ENCODE results near the gene HSPA5.
"Not testable (repeated sequence)": the region's sequence is repeated elsewhere in the genome, so short reads cannot be mapped to it uniquely, and the experiment has no call there.

HSPA5 gene

DNA sequence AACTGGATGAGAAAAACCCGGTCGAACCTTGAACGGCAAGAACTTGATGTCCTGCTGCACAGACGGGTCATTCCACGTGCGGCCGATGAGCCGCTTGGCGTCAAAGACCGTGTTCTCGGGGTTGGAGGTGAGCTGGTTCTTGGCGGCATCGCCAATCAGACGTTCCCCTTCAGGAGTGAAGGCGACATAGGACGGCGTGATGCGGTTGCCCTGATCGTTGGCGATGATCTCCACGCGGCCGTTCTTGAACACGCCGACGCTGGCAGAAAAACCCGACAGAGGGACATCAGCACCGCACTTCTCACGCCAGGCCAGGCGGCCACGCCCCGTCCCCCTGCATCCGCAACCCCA lies 519 bp downstream of the HSPA5 start:
- Histone ChIP-seq H3K4me3 (ENCODE audit: low read length) (peak overlapping the region; percentile 100), H3K27ac (ENCODE audit: low read length) (peak overlapping the region; percentile 25), H3K4me1 (ENCODE audit: insufficient read depth, low read length) (peaks cover 3% of the 10 kb centered on the region; the same call in 1 of the 2 replicates), H3K9ac (ENCODE audit: low read depth, low read length) (peak overlapping the region; percentile 98), H3K36me3 (ENCODE audit: insufficient read depth, low read depth, low read length) (peaks cover 48% of the 10 kb centered on the region), H3K27me3 (ENCODE audit: insufficient read depth, low read length) (no peaks in the 10 kb centered on the region), H3K9me3 (ENCODE audit: insufficient read depth, low read depth, low read length) (no peaks in the 10 kb centered on the region)

DNA sequence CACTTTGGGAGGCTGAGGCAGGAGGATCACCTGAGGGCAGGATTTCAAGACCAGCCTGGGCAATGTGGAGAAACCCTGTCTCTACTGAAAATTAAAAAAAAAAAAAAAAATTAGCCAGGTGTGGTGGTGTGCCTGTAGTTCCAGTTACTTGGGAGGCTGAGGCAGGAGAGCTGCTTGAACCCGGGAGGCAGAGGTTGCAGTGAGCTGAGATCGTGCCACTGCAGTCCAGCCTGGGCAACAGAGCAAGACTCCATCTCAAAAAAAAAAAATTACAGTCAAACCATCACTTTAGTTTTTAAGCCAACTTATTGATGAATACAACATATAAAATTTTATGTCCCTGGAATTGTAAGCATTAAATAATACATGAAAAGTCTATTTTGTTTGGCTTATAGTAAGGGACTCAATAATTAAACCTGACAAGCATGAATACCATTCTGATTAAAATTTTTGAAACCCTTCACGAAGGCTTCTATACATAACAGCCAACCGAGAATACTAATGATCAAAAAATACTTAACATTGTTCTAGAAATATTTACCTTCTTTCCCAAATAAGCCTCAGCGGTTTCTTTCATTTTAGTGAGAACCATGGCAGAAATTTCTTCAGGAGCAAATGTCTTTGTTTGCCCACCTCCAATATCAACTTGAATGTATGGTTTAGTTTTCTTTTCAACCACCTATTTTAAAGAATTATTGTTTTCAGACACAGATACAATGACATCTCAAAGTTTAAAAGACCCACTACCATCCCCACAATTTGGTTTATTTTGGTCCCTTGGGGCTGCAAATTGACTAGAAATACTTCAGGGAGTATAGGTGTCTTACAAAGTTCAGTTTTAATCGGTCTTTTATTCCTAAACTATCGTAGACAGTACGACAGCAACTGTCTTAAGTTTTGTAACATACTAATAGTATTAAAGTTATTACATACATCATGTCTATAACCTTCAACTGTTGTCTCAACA lies 1.2 kb downstream of the HSPA5 start:
- H3K4me1 ChIP-seq (ENCODE audit: insufficient read depth, low read length): peaks cover 3% of the 10 kb centered on the region; the same call in 1 of the 2 replicates
- no peak overlapping the region for H3K27ac ChIP-seq (ENCODE audit: low read length)
- peaks cover 54% of the 10 kb centered on the region for H3K36me3 ChIP-seq (ENCODE audit: insufficient read depth, low read depth, low read length)
- H3K9me3 ChIP-seq (ENCODE audit: insufficient read depth, low read depth, low read length): no peaks in the 10 kb centered on the region
- H3K9ac ChIP-seq (ENCODE audit: low read depth, low read length): peak overlapping the region; percentile 98
- peak overlapping the region; percentile 100 for H3K4me3 ChIP-seq (ENCODE audit: low read length)
- no peaks in the 10 kb centered on the region for H3K27me3 ChIP-seq (ENCODE audit: insufficient read depth, low read length)

GRCh38 chr9:125238915-125239446 lies 2.2 kb downstream of the HSPA5 start:
- Histone ChIP-seq H3K4me1 (ENCODE audit: insufficient read depth, low read length) (peaks cover 3% of the 10 kb centered on the region; the same call in 1 of the 2 replicates), H3K36me3 (ENCODE audit: insufficient read depth, low read depth, low read length) (peaks cover 59% of the 10 kb centered on the region), H3K4me3 (ENCODE audit: low read length) (peak overlapping the region; percentile 100), H3K27ac (ENCODE audit: low read length) (no peak overlapping the region), H3K9me3 (ENCODE audit: insufficient read depth, low read depth, low read length) (no peaks in the 10 kb centered on the region), H3K27me3 (ENCODE audit: insufficient read depth, low read length) (no peaks in the 10 kb centered on the region), H3K9ac (ENCODE audit: low read depth, low read length) (no peak overlapping the region)

DNA sequence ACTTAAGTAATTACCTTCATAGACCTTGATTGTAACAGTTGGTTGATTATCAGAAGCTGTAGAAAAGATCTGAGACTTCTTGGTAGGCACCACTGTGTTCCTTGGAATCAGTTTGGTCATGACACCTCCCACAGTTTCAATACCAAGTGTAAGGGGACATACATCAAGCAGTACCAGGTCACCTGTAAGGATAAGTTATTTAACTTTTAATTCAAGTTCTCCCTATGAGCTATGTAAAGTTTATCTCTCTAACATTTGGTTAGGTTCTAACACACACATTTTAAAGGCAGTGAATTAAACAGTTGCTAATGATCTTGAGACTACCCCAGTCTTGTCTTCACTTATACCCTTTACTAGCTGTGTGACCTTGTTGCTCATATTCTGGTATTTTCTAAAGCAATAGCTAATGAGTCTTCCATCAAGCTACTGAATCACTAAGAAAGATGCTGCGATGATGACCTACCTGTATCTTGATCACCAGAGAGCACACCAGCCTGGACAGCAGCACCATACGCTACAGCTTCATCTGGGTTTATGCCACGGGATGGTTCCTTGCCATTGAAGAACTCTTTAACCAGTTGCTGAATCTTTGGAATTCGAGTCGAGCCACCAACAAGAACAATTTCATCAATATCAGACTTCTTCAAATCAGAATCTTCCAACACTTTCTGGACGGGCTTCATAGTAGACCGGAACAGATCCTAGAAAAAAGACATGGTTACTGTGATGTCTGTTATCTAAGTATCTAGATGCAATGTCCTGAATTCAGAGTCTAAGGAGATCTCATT lies 2.8 kb downstream of the HSPA5 start:
- Histone ChIP-seq H3K9ac (ENCODE audit: low read depth, low read length) (no peak overlapping the region), H3K4me1 (ENCODE audit: insufficient read depth, low read length) (peaks cover 3% of the 10 kb centered on the region; the same call in 1 of the 2 replicates), H3K4me3 (ENCODE audit: low read length) (peak overlapping the region; percentile 100)

GRCh38 chr9:125236520-125237159 lies 4.5 kb downstream of the HSPA5 start:
- not testable (repeated sequence) for H3K9ac ChIP-seq (ENCODE audit: low read depth, low read length); H3K27ac ChIP-seq (ENCODE audit: low read length); H3K9me3 ChIP-seq (ENCODE audit: insufficient read depth, low read depth, low read length); H3K4me1 ChIP-seq (ENCODE audit: insufficient read depth, low read length); H3K27me3 ChIP-seq (ENCODE audit: insufficient read depth, low read length); H3K4me3 ChIP-seq (ENCODE audit: low read length)
- peaks cover 69% of the 10 kb centered on the region for H3K36me3 ChIP-seq (ENCODE audit: insufficient read depth, low read depth, low read length)

More for the DNA sequence above, 2.8 kb downstream of the HSPA5 start:
- no peak overlapping the region for H3K27ac ChIP-seq (ENCODE audit: low read length)
- H3K27me3 ChIP-seq (ENCODE audit: insufficient read depth, low read length): no peaks in the 10 kb centered on the region
- H3K36me3 ChIP-seq (ENCODE audit: insufficient read depth, low read depth, low read length): peaks cover 64% of the 10 kb centered on the region
- no peaks in the 10 kb centered on the region for H3K9me3 ChIP-seq (ENCODE audit: insufficient read depth, low read depth, low read length)

GRCh38 chr9:125235804-125236519 lies 5.2 kb downstream of the HSPA5 start:
- peaks cover 69% of the 10 kb centered on the region for H3K36me3 ChIP-seq (ENCODE audit: insufficient read depth, low read depth, low read length)
- H3K4me3 ChIP-seq (ENCODE audit: low read length): no peak overlapping the region

GRCh38 chr9:125234099-125234498 lies 7.0 kb downstream of the HSPA5 start:
- H3K27ac ChIP-seq (ENCODE audit: low read length): not testable (repeated sequence)
- peaks cover 66% of the 10 kb centered on the region for H3K36me3 ChIP-seq (ENCODE audit: insufficient read depth, low read depth, low read length)

More at GRCh38 chr9:125235804-125236519, 5.2 kb downstream of the HSPA5 start:
- no peaks in the 10 kb centered on the region for H3K9me3 ChIP-seq (ENCODE audit: insufficient read depth, low read depth, low read length)
- no peaks in the 10 kb centered on the region for H3K27me3 ChIP-seq (ENCODE audit: insufficient read depth, low read length)
- H3K27ac ChIP-seq (ENCODE audit: low read length): no peak overlapping the region
- no peaks in the 10 kb centered on the region for H3K4me1 ChIP-seq (ENCODE audit: insufficient read depth, low read length)
- H3K9ac ChIP-seq (ENCODE audit: low read depth, low read length): no peak overlapping the region

GRCh38 chr9:125233678-125234077 lies 7.5 kb downstream of the HSPA5 start:
- no peak overlapping the region for H3K9ac ChIP-seq (ENCODE audit: low read depth, low read length)
- H3K9me3 ChIP-seq (ENCODE audit: insufficient read depth, low read depth, low read length): no peaks in the 10 kb centered on the region
- H3K36me3 ChIP-seq (ENCODE audit: insufficient read depth, low read depth, low read length): peaks cover 62% of the 10 kb centered on the region
- no peak overlapping the region for H3K4me3 ChIP-seq (ENCODE audit: low read length)
- H3K27ac ChIP-seq (ENCODE audit: low read length): no peak overlapping the region
- no peaks in the 10 kb centered on the region for H3K4me1 ChIP-seq (ENCODE audit: insufficient read depth, low read length)
- no peaks in the 10 kb centered on the region for H3K27me3 ChIP-seq (ENCODE audit: insufficient read depth, low read length)

More at GRCh38 chr9:125234099-125234498, 7.0 kb downstream of the HSPA5 start:
- not testable (repeated sequence) for H3K4me3 ChIP-seq (ENCODE audit: low read length); H3K9ac ChIP-seq (ENCODE audit: low read depth, low read length); H3K9me3 ChIP-seq (ENCODE audit: insufficient read depth, low read depth, low read length); H3K4me1 ChIP-seq (ENCODE audit: insufficient read depth, low read length); H3K27me3 ChIP-seq (ENCODE audit: insufficient read depth, low read length)

- Histone ChIP-seq H3K4me1 (ENCODE audit: insufficient read depth, low read length) (no peaks in the 10 kb centered on the region), H3K9me3 (ENCODE audit: insufficient read depth, low read depth, low read length) (no peaks in the 10 kb centered on the region), H3K4me3 (ENCODE audit: low read length) (no peak overlapping the region), H3K27me3 (ENCODE audit: insufficient read depth, low read length) (no peaks in the 10 kb centered on the region), H3K36me3 (ENCODE audit: insufficient read depth, low read depth, low read length) (peaks cover 24% of the 10 kb centered on the region), H3K27ac (ENCODE audit: low read length) (no peak overlapping the region), H3K9ac (ENCODE audit: low read depth, low read length) (no peak overlapping the region)
Observed at GRCh38 chr9:125227761-125228160, 13.4 kb downstream of the HSPA5 start.

GRCh38 chr9:125224858-125225257 lies 16.3 kb downstream of the HSPA5 start:
- not testable (repeated sequence) for H3K4me3 ChIP-seq (ENCODE audit: low read length); H3K9me3 ChIP-seq (ENCODE audit: insufficient read depth, low read depth, low read length); H3K27ac ChIP-seq (ENCODE audit: low read length); H3K9ac ChIP-seq (ENCODE audit: low read depth, low read length); H3K4me1 ChIP-seq (ENCODE audit: insufficient read depth, low read length); H3K27me3 ChIP-seq (ENCODE audit: insufficient read depth, low read length)
- H3K36me3 ChIP-seq (ENCODE audit: insufficient read depth, low read depth, low read length): peaks cover 28% of the 10 kb centered on the region

- Histone ChIP-seq H3K36me3 (ENCODE audit: insufficient read depth, low read depth, low read length) (peaks cover 31% of the 10 kb centered on the region; the same call in 1 of the 2 replicates), H3K9ac (ENCODE audit: low read depth, low read length) (no peak overlapping the region), H3K27ac (ENCODE audit: low read length) (no peak overlapping the region), H3K4me1 (ENCODE audit: insufficient read depth, low read length) (no peaks in the 10 kb centered on the region), H3K9me3 (ENCODE audit: insufficient read depth, low read depth, low read length) (no peaks in the 10 kb centered on the region), H3K27me3 (ENCODE audit: insufficient read depth, low read length) (no peaks in the 10 kb centered on the region), H3K4me3 (ENCODE audit: low read length) (no peak overlapping the region)
Observed at GRCh38 chr9:125218621-125219020, 22.5 kb downstream of the HSPA5 start.
